GM12892 (cell line): Measurements from ENCODE around the gene MXRA7.

Source experiments
- POLR2A ChIP-seq: IDR thresholded peaks from 2 replicates; pipeline ENCODE4 v1.6.1; 2011; ENCODE audit warnings: low read depth, low read length, control low read depth
- POLR2AphosphoS5 ChIP-seq: IDR thresholded peaks from 2 replicates; pipeline ENCODE4 v1.6.1; 2011; ENCODE audit warnings: low read depth, low read length, control low read depth
- TAF1 ChIP-seq: IDR thresholded peaks from 2 replicates; pipeline ENCODE4 v1.6.1; 2011; ENCODE audit warnings: low read depth, mild to moderate bottlenecking, control low read depth, low read length, borderline replicate concordance

DNA sequence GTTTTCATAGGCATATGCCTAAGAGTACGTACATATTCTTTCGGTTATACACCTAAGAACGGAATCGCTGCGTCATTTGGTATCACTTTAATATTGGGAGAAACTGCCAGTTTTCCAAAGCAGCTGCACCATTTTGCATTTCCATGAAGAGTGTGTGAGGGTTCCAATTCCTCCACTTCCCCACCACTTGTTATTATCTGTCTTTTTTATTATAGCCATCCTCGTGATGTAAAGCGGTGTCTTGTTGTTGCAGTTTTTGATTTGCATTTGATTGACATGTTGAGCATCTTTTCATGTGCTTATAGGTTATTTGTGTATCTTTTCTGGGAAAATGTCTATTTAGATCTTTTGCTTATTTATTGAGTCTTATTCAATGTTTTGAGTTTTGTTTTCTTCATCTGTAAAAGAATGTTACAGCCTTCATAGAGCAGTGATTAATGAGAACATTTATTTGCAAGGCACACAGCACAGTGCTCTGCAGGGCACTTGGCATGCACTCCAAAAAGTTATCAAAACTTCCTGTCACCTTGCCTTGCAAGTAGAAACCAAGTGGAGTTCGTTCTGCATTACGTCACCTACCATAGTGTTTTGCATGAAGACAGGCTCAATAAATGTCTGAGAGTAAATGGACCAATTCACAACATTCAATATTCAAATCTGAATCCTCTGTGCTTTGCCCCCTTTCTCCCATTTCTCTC lies 40.6 kb downstream of the MXRA7 start:
- TF ChIP-seq POLR2AphosphoS5, result no peak
- TF ChIP-seq POLR2A, result no peak
- TF ChIP-seq TAF1, result no peak
